HepG2 (cell line): ENCODE results near the gene TERB2. TPM values are rescaled to one million over a fixed set of nuclear protein-coding genes. Genes with fewer than 3 reads are reported as not detected.
A peak's percentile ranks its signal among the peaks of the same experiment; 100 is the strongest.
"Not testable (repeated sequence)": the region's sequence is repeated elsewhere in the genome, so short reads cannot be mapped to it uniquely, and the experiment has no call there.

ENCODE experiments used
- BORCS8-MEF2B ChIP-seq: sonication (generic); formaldehyde crosslinking; IDR thresholded peaks from 2 replicates; pipeline ENCODE4 v1.8.0; 2022; ENCODE audit warnings: mild to moderate bottlenecking, missing genetic modification reagents
- CREM ChIP-seq, 2 experiments: sonication (generic) in 1 of 2; formaldehyde crosslinking in 1 of 2; IDR thresholded peaks; 2 replicates each; pipeline versions ENCODE4 v1.4.0 to v1.6.1; 2016 to 2020; ENCODE audit warnings: antibody characterized with exemption in 1 of 2, mild to moderate bottlenecking in 1 of 2, missing genetic modification reagents in 1 of 2
- ELF3 ChIP-seq: IDR thresholded peaks from 2 replicates; pipeline ENCODE4 v1.6.1; 2016; ENCODE audit warnings: missing genetic modification reagents, missing compliant biosample characterization
- FOXA3 ChIP-seq: IDR thresholded peaks from 2 replicates; pipeline ENCODE4 v1.6.1; 2016; ENCODE audit warnings: missing genetic modification reagents, missing compliant biosample characterization
- HDAC1 ChIP-seq: sonication (generic); formaldehyde crosslinking; IDR thresholded peaks from 2 replicates; pipeline ENCODE4 v1.5.1; 2020; ENCODE audit warnings: mild to moderate bottlenecking, missing genetic modification reagents
- HMG20A ChIP-seq: IDR thresholded peaks from 2 replicates; pipeline ENCODE4 v1.6.1; 2016; ENCODE audit warnings: borderline replicate concordance
- HNF1B ChIP-seq: sonication (generic); formaldehyde crosslinking; IDR thresholded peaks from 2 replicates; pipeline ENCODE4 v1.5.1; 2020; ENCODE audit warnings: mild to moderate bottlenecking, moderate library complexity, missing genetic modification reagents
- ISL2 ChIP-seq: sonication (generic); formaldehyde crosslinking; IDR thresholded peaks from 2 replicates; pipeline ENCODE4 v1.5.0; 2020; ENCODE audit warnings: missing genetic modification reagents
- KDM3A ChIP-seq: IDR thresholded peaks from 2 replicates; pipeline ENCODE4 v1.6.1; 2018; ENCODE audit warnings: low read depth, missing compliant biosample characterization
- KLF16 ChIP-seq, 2 experiments: sonication (generic) in 1 of 2; formaldehyde crosslinking in 1 of 2; IDR thresholded peaks; 2 replicates each; pipeline versions ENCODE4 v1.6.1 to v1.8.0; 2016 to 2023; ENCODE audit warnings: missing genetic modification reagents in 2 of 2, missing compliant biosample characterization in 1 of 2
- MEF2D ChIP-seq: sonication (generic); formaldehyde crosslinking; IDR thresholded peaks from 2 replicates; pipeline ENCODE4 v1.5.1; 2020; ENCODE audit warnings: mild to moderate bottlenecking, missing genetic modification reagents
- MTA1 ChIP-seq: sonication (generic); formaldehyde crosslinking; IDR thresholded peaks from 2 replicates; pipeline ENCODE4 v1.4.0; 2020; ENCODE audit warnings: missing genetic modification reagents, mild to moderate bottlenecking, borderline replicate concordance
- NR2F6 ChIP-seq, 2 experiments: IDR thresholded peaks; 2 replicates each; pipeline ENCODE4 v1.6.1; 2016; ENCODE audit warnings: antibody characterized with exemption in 1 of 2, mild to moderate bottlenecking in 1 of 2
- PHF21A ChIP-seq: sonication (generic); formaldehyde crosslinking; IDR thresholded peaks from 2 replicates; pipeline ENCODE4 v1.5.0; 2020; ENCODE audit warnings: mild to moderate bottlenecking, missing genetic modification reagents
- POGK ChIP-seq: sonication (generic); formaldehyde crosslinking; conservative IDR thresholded peaks from 2 replicates; pipeline ENCODE4 v1.8.0; 2022; ENCODE audit warnings: mild to moderate bottlenecking, moderate library complexity, missing genetic modification reagents
- RCOR2 ChIP-seq: IDR thresholded peaks from 2 replicates; pipeline ENCODE4 v1.6.1; 2016; ENCODE audit warnings: missing biosample characterization, missing genetic modification reagents
- SALL1 ChIP-seq: sonication (generic); formaldehyde crosslinking; IDR thresholded peaks from 2 replicates; pipeline ENCODE4 v1.8.0; 2022; ENCODE audit warnings: mild to moderate bottlenecking, missing genetic modification reagents
- SP5 ChIP-seq: IDR thresholded peaks from 2 replicates; pipeline ENCODE4 v1.6.1; 2016; ENCODE audit warnings: low read depth, borderline replicate concordance
- TCF7 ChIP-seq: sonication (generic); IDR thresholded peaks from 2 replicates; pipeline ENCODE4 v1.6.1; 2016; ENCODE audit warnings: antibody characterized with exemption, low read depth
- TEF ChIP-seq: sonication (generic); formaldehyde crosslinking; IDR thresholded peaks from 2 replicates; pipeline ENCODE4 v1.5.0; 2020; ENCODE audit warnings: missing genetic modification reagents
- ZNF574 ChIP-seq: sonication (generic); formaldehyde crosslinking; IDR thresholded peaks from 2 replicates; pipeline ENCODE4 v1.4.0; 2020; ENCODE audit warnings: missing genetic modification reagents
- ZNF747 ChIP-seq: sonication (generic); formaldehyde crosslinking; IDR thresholded peaks from 2 replicates; pipeline ENCODE4 v1.8.1; 2023; ENCODE audit warnings: missing genetic modification reagents, mild to moderate bottlenecking, borderline replicate concordance
- ZNF788 ChIP-seq: sonication (generic); formaldehyde crosslinking; IDR thresholded peaks from 2 replicates; pipeline ENCODE4 v1.5.0; 2020; ENCODE audit warnings: mild to moderate bottlenecking, missing genetic modification reagents, borderline replicate concordance
- polyA plus RNA-seq, 8 experiments: library from polyadenylated mRNA; depleted of rRNA in 3 of 8; stranded (reverse) in 7 of 8; unstranded in 1 of 8; fragments of >200 nt; fragmentation: Illumina TruSeq in 4 of 8; extraction: Trizol in 4 of 8; gene quantifications; 2 replicates each; pipeline versions ENCODE4 v1.2.1 to v1.2.3, GENCODE V29; 2011 to 2016; ENCODE audit warnings: low read depth in 4 of 8, missing spikeins in 1 of 8, mixed read lengths in 1 of 8; ENCODE audit not compliant: insufficient read depth in 1 of 8
- total RNA-seq, 5 experiments: library from RNA; depleted of rRNA; stranded (reverse); fragments of >200 nt; fragmentation: Illumina TruSeq; extraction: Trizol; gene quantifications; 2 replicates each; pipeline ENCODE4 v1.2.3, GENCODE V29; 2016; ENCODE audit warnings: low read depth in 1 of 5

Gene TERB2
- total and polyA plus RNA-seq, 2 of the 13 experiments (the other 11 are each of a cell fraction or from before 2014, with no cell fraction given): not detected

- TF ChIP-seq SP5 (CRISPR knock-in tag) (peak; percentile 36; the same call in 1 of the 2 replicates), ZNF574 (CRISPR knock-in tag) (peak; percentile 40), KDM3A (peak; percentile 51; the same call in 1 of the 2 replicates), HDAC1 (CRISPR knock-in tag) (peak; percentile 69), ZNF788 (CRISPR knock-in tag) (peak; percentile 29; the same call in 1 of the 2 replicates), HNF1B (0 out of 2 replicates have a peak, but pooled peaks have one; percentile 23), SALL1 (peak; percentile 83; the same call in 1 of the 2 replicates), ELF3 (CRISPR knock-in tag) (peak; percentile 53; the same call in 1 of the 2 replicates), PHF21A (peak; percentile 95), MTA1 (CRISPR knock-in tag) (peak; percentile 25; the same call in 1 of the 2 replicates), TCF7 (peak; percentile 71; the same call in 1 of the 2 replicates), BORCS8-MEF2B (CRISPR knock-in tag) (peak; percentile 41; the same call in 1 of the 2 replicates), TEF (CRISPR knock-in tag) (peak; percentile 66; the same call in 1 of the 2 replicates), RCOR2 (CRISPR knock-in tag) (peak; percentile 79), KLF16 (CRISPR knock-in tag; IDR thresholded peaks at IDR 0.05) (peak in 1 of 2 experiments; percentile 37; a peak in 1 of 4 replicates), ZNF747 (0 out of 2 replicates have a peak, but pooled peaks have one; percentile 25), FOXA3 (CRISPR knock-in tag) (peak; percentile 90), CREM (IDR thresholded peaks at IDR 0.05) (peak; percentile 72; the same call in 1 of the 2 replicates), HMG20A (CRISPR knock-in tag) (peak; percentile 72), MEF2D (peak; percentile 77; the same call in 1 of the 2 replicates), NR2F6 (CRISPR knock-in tag; IDR thresholded peaks at IDR 0.05) (peak; percentile 39; the same call in 1 of the 2 replicates), POGK (CRISPR knock-in tag) (0 out of 2 replicates have a peak, but pooled peaks have one; percentile 25), ISL2 (CRISPR knock-in tag) (peak; percentile 91)
- TF ChIP-seq CREM (CRISPR knock-in tag; IDR thresholded peaks at IDR 0.05); NR2F6 (IDR thresholded peaks at IDR 0.05): not testable (repeated sequence)
Measured at GRCh38 chr15:44979617-44980339, 23.3 kb downstream of the TERB2 start (continued).
